Adrenal gland (tissue), 5 donors: ENCODE results near the gene KCNH8.

Experiments
- POLR2A ChIP-seq, 2 donors: fragments of 450-650 bp; IDR thresholded peaks; one replicate each; pipeline ENCODE4 v1.6.1; 2017; ENCODE audit warnings: antibody characterized with exemption in 2 of 2, mild to moderate bottlenecking in 2 of 2, moderate library complexity in 1 of 2
- TF ChIP-seq, protein P1 (sequence below), 6 experiments: fragments of 450-650 bp in 4 of 6; fragments of 200-600 bp in 2 of 6; sonication (generic) in 1 of 6; IDR thresholded peaks; 1 replicate in 5 of 6; 2 replicates in 1 of 6; pipeline versions ENCODE4 v1.5.1 to v1.8.0; 2016 to 2021; ENCODE audit warnings: antibody characterized with exemption in 6 of 6, mild to moderate bottlenecking in 2 of 6, moderate library complexity in 1 of 6
- donor health status: DM: no; HTN: no; CAD: no.

DNA sequence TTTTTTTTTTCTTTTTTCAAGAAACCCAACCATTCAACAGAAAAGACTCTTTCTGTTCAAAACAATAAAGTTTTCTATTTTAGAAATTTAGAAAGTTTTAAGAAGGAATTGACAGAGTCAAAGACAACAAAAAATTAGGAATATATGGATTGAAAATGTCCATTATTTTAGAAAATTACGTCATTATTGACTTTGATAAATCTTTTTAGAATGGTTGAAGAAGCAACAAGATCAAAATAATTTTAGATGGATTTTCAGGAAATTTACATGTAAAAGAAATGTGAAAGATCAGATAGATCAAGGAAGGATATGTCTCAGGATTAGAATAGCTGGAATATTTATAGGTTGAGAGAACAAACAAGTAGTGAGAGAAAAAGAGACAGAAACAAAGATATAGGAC lies 8.4 kb upstream of the KCNH8 start:
- no peak for TF ChIP-seq POLR2A (IDR thresholded peaks at IDR 0.05)
- TF ChIP-seq, protein P1, sequence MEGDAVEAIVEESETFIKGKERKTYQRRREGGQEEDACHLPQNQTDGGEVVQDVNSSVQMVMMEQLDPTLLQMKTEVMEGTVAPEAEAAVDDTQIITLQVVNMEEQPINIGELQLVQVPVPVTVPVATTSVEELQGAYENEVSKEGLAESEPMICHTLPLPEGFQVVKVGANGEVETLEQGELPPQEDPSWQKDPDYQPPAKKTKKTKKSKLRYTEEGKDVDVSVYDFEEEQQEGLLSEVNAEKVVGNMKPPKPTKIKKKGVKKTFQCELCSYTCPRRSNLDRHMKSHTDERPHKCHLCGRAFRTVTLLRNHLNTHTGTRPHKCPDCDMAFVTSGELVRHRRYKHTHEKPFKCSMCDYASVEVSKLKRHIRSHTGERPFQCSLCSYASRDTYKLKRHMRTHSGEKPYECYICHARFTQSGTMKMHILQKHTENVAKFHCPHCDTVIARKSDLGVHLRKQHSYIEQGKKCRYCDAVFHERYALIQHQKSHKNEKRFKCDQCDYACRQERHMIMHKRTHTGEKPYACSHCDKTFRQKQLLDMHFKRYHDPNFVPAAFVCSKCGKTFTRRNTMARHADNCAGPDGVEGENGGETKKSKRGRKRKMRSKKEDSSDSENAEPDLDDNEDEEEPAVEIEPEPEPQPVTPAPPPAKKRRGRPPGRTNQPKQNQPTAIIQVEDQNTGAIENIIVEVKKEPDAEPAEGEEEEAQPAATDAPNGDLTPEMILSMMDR (IDR thresholded peaks at IDR 0.05) = no peak
